C4-2B (cell line): Measurements from ENCODE around the gene ITGAD.

ENCODE experiments used
- CTCF ChIP-seq: fragments of 450-650 bp; conservative IDR thresholded peaks from 2 replicates; pipeline ENCODE4 v1.5.1; 2017; ENCODE audit warnings: mild to moderate bottlenecking
- ZFX ChIP-seq: fragments of 450-650 bp; IDR thresholded peaks from 2 replicates; pipeline ENCODE4 v1.6.1; 2017

- TF ChIP-seq CTCF (no peak), ZFX (no peak)
These were observed 81.9 kb downstream of the ITGAD start for GRCh38 chr16:31474773-31475738.
